Measurements from ENCODE around the gene HPCAL4.

The HPCAL4 gene

GRCh38 chr1:39687243-39687642 is 4.0 kb downstream of the HPCAL4 start:
- Histone ChIP-seq H3K27me3 (ENCODE audit: insufficient read depth, low read length, poor library complexity) (peaks cover 22% of the 10 kb centered on the region), H2AFZ (ENCODE audit: low read depth, low read length) (no peak overlapping the region), H3K79me2 (ENCODE audit: insufficient read depth, low read length) (no peaks in the 10 kb centered on the region), H4K20me1 (ENCODE audit: insufficient read depth, low read length) (0 out of 2 replicates have a peak, but pooled peaks cover 9% of the 10 kb centered on the region), H3K36me3 (ENCODE audit: insufficient read depth, low read length) (no peaks in the 10 kb centered on the region), H3K9ac (ENCODE audit: low read depth, low read length) (no peak overlapping the region), H3K4me2 (ENCODE audit: insufficient read depth, low read length) (no peak overlapping the region), H3K4me1 (ENCODE audit: insufficient read depth, low read length) (no peaks in the 10 kb centered on the region), H3K9me3 (ENCODE audit: insufficient read depth, low read length, severe bottlenecking) (no peaks in the 10 kb centered on the region), H3K4me3 (ENCODE audit: low read depth in 1 of 2, low read length in 2 of 2) (no peak overlapping the region), H3K27ac (ENCODE audit: low read length) (no peak overlapping the region)
- no peak for ATAC-seq (ENCODE audit: insufficient read depth, low read depth)
- DNase-seq: no peak
- no peak for TF ChIP-seq CTCF (IDR thresholded peaks at IDR 0.05; ENCODE audit: borderline replicate concordance, extremely low read depth, low read length, poor library complexity, severe bottlenecking)

GRCh38 chr1:39685071-39685470 is 6.2 kb downstream of the HPCAL4 start:
- ATAC-seq (ENCODE audit: insufficient read depth, low read depth) (no peak), DNase-seq (no peak)
- Histone ChIP-seq H3K4me3 (ENCODE audit: low read depth in 1 of 2, low read length in 2 of 2) (no peak overlapping the region), H3K9ac (ENCODE audit: low read depth, low read length) (no peak overlapping the region), H3K79me2 (ENCODE audit: insufficient read depth, low read length) (no peaks in the 10 kb centered on the region), H3K27ac (ENCODE audit: low read length) (no peak overlapping the region), H3K4me1 (ENCODE audit: insufficient read depth, low read length) (no peaks in the 10 kb centered on the region), H2AFZ (ENCODE audit: low read depth, low read length) (no peak overlapping the region), H3K27me3 (ENCODE audit: insufficient read depth, low read length, poor library complexity) (peaks cover 35% of the 10 kb centered on the region), H3K9me3 (ENCODE audit: insufficient read depth, low read length, severe bottlenecking) (no peaks in the 10 kb centered on the region), H3K36me3 (ENCODE audit: insufficient read depth, low read length) (no peaks in the 10 kb centered on the region), H3K4me2 (ENCODE audit: insufficient read depth, low read length) (no peak overlapping the region), H4K20me1 (ENCODE audit: insufficient read depth, low read length) (0 out of 2 replicates have a peak, but pooled peaks cover 9% of the 10 kb centered on the region)
- TF ChIP-seq EZH2 (IDR thresholded peaks at IDR 0.05; ENCODE audit: borderline replicate concordance, low read depth, low read length, severe bottlenecking) (no peak), CTCF (IDR thresholded peaks at IDR 0.05; ENCODE audit: borderline replicate concordance, extremely low read depth, low read length, poor library complexity, severe bottlenecking) (no peak)

- no peak for DNase-seq
- Histone ChIP-seq H3K9me3 (ENCODE audit: insufficient read depth, low read length, severe bottlenecking) (no peaks in the 10 kb centered on the region), H3K27me3 (ENCODE audit: insufficient read depth, low read length, poor library complexity) (peaks cover 40% of the 10 kb centered on the region), H2AFZ (ENCODE audit: low read depth, low read length) (no peak overlapping the region), H3K4me3 (ENCODE audit: low read depth in 1 of 2, low read length in 2 of 2) (no peak overlapping the region), H3K4me2 (ENCODE audit: insufficient read depth, low read length) (no peak overlapping the region), H3K27ac (ENCODE audit: low read length) (no peak overlapping the region), H3K9ac (ENCODE audit: low read depth, low read length) (no peak overlapping the region), H3K4me1 (ENCODE audit: insufficient read depth, low read length) (no peaks in the 10 kb centered on the region), H3K79me2 (ENCODE audit: insufficient read depth, low read length) (no peaks in the 10 kb centered on the region), H3K36me3 (ENCODE audit: insufficient read depth, low read length) (no peaks in the 10 kb centered on the region), H4K20me1 (ENCODE audit: insufficient read depth, low read length) (0 out of 2 replicates have a peak, but pooled peaks cover 9% of the 10 kb centered on the region)
- no peak for ATAC-seq (ENCODE audit: insufficient read depth, low read depth)
- TF ChIP-seq EZH2 (IDR thresholded peaks at IDR 0.05; ENCODE audit: borderline replicate concordance, low read depth, low read length, severe bottlenecking) (no peak), CTCF (IDR thresholded peaks at IDR 0.05; ENCODE audit: borderline replicate concordance, extremely low read depth, low read length, poor library complexity, severe bottlenecking) (no peak)
These were observed 6.9 kb downstream of the HPCAL4 start for GRCh38 chr1:39684313-39684664.
